Measurements from ENCODE around the gene ARMH1.
"Not testable (repeated sequence)": the region's sequence is repeated elsewhere in the genome, so short reads cannot be mapped to it uniquely, and the experiment has no call there.

The ARMH1 gene

DNA sequence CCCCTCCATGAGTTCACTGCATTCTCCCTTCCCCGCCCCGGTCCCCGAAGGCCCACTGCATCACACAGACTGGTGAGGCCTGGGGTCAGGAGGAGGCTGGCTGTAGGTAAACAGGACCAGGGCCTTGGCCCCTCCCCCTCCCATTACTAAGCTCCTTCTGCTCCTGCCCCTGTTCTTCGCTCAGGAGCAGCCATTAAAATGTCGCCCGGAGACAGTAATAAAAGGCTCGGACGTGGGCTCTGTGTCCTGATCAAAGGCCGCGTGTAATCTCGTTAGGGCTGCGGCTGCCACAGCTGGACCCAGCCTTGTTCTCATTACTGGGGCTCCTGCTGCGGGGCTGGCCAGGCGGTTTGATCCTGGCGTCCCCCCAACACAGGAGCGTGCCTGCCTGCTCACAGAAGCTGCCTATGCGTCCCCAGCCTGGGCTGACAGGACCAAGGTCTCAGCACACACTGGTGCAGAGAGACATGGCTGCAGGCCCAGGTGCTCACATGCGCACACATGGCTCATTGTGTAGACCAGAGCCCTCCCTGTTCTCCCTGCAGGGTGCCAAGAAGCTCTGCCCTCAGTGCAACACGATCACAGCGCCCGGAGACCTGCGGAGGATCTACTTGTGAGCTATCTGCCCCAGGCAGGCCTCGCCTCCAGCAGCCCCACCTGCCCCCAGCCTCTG, 24.2 kb upstream of the ARMH1 start:
- H3K27me3 Mint-ChIP-seq (ENCODE audit: low read depth), result no peaks in the 10 kb centered on the region
- H3K27ac Mint-ChIP-seq, result no peak overlapping the region

DNA sequence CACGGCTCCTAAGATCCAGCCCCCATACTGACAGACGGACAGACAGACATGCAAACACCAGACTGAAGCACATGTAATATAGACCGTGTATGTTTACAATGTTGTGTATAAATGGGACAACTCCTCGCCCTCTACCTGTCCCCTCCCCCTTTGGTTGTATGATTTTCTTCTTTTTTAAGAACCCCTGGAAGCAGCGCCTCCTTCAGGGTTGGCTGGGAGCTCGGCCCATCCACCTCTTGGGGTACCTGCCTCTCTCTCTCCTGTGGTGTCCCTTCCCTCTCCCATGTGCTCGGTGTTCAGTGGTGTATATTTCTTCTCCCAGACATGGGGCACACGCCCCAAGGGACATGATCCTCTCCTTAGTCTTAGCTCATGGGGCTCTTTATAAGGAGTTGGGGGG, 23.4 kb upstream of the ARMH1 start:
- Mint-ChIP-seq H3K9me3 (no peaks in the 10 kb centered on the region), H3K4me3 (no peak overlapping the region), H3K27me3 (ENCODE audit: low read depth) (no peaks in the 10 kb centered on the region), H3K4me1 (ENCODE audit: low read depth) (no peaks in the 10 kb centered on the region), H3K36me3 (ENCODE audit: low read depth) (peaks cover 14% of the 10 kb centered on the region), H3K27ac (no peak overlapping the region)
- DNase-seq (ENCODE audit: low spot score), result no peak

More for the DNA sequence above, 24.2 kb upstream of the ARMH1 start:
- H3K36me3 Mint-ChIP-seq (ENCODE audit: low read depth), result peaks cover 14% of the 10 kb centered on the region
- no peaks in the 10 kb centered on the region for H3K4me1 Mint-ChIP-seq (ENCODE audit: low read depth)
- H3K4me3 Mint-ChIP-seq, result no peak overlapping the region
- DNase-seq (ENCODE audit: low spot score), result no peak
- no peaks in the 10 kb centered on the region for H3K9me3 Mint-ChIP-seq

- Mint-ChIP-seq H3K36me3 (ENCODE audit: low read depth) (peaks cover 8% of the 10 kb centered on the region), H3K27ac (no peak overlapping the region), H3K4me3 (no peak overlapping the region), H3K9me3 (no peaks in the 10 kb centered on the region), H3K27me3 (ENCODE audit: low read depth) (no peaks in the 10 kb centered on the region), H3K4me1 (ENCODE audit: low read depth) (no peaks in the 10 kb centered on the region)
- DNase-seq (ENCODE audit: low spot score), result peak; percentile 64
These were observed 21.9 kb upstream of the ARMH1 start for GRCh38 chr1:44652445-44653106.

- H3K9me3 Mint-ChIP-seq, result no peaks in the 10 kb centered on the region
- no peak overlapping the region for H3K4me3 Mint-ChIP-seq
- peaks cover 8% of the 10 kb centered on the region for H3K36me3 Mint-ChIP-seq (ENCODE audit: low read depth)
- H3K4me1 Mint-ChIP-seq (ENCODE audit: low read depth), result no peaks in the 10 kb centered on the region
- H3K27ac Mint-ChIP-seq, result no peak overlapping the region
- DNase-seq (ENCODE audit: low spot score), result no peak
- H3K27me3 Mint-ChIP-seq (ENCODE audit: low read depth), result no peaks in the 10 kb centered on the region
These were observed 21.2 kb upstream of the ARMH1 start for GRCh38 chr1:44653107-44653964.

DNA sequence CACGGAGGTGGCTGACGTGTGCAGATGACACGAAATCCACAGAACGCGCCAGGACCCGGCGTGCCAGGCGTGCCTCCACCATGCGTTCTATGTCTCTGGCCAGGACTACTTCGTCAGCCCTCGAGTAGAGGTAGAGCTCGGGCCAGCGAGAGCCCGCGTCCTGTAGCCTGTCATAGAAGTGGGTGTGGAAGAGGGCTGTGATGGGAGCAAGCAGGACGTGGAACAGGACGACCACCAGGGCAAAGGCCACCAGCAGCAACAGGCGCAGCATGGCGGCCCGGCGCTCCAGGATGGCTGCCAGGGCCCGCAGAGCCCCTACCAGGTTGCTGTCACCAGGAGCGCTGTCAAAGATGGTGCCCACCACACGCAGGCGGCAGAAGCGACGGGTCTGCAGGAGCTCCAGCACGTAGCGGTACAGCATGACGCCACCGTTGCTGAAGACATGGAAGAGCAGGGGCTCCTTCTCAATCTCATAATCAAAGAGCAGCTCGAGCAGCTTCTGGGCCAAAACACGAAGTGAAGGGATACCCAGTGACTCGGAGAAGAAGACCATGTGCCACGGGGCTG, 19.8 kb upstream of the ARMH1 start:
- no peaks in the 10 kb centered on the region for H3K9me3 Mint-ChIP-seq

GRCh38 chr1:44655609-44656008, 18.9 kb upstream of the ARMH1 start:
- Mint-ChIP-seq H3K36me3 (ENCODE audit: low read depth) (peaks cover 2% of the 10 kb centered on the region), H3K27ac (no peak overlapping the region), H3K9me3 (no peaks in the 10 kb centered on the region), H3K4me1 (ENCODE audit: low read depth) (no peaks in the 10 kb centered on the region), H3K4me3 (no peak overlapping the region), H3K27me3 (ENCODE audit: low read depth) (no peaks in the 10 kb centered on the region)
- DNase-seq (ENCODE audit: low spot score), result no peak

More for the DNA sequence above, 19.8 kb upstream of the ARMH1 start:
- no peak for DNase-seq (ENCODE audit: low spot score)
- Mint-ChIP-seq H3K36me3 (ENCODE audit: low read depth) (peaks cover 2% of the 10 kb centered on the region), H3K27ac (no peak overlapping the region), H3K27me3 (ENCODE audit: low read depth) (no peaks in the 10 kb centered on the region), H3K4me3 (no peak overlapping the region), H3K4me1 (ENCODE audit: low read depth) (no peaks in the 10 kb centered on the region)

DNA sequence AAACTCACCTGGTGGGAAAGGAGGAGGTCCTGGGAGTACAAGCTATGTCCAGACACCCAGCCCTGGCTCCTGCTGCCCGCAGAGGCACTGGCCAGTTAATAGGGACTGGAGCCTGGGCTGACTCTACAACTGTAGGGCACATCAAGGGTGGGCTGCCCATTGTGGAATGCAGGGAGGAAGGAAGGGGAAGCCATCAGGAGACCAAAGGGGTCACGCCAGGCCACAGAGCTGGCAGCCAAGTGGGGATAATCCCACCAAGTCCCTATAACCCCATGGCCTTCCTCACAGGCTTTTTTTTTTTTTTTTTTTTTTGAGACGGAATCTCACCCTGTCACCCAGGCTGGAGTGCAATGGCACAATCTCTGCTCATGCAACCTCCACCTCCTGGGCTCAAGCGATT, 14.9 kb upstream of the ARMH1 start:
- no peaks in the 10 kb centered on the region for H3K36me3 Mint-ChIP-seq (ENCODE audit: low read depth)
- no peak overlapping the region for H3K4me3 Mint-ChIP-seq
- no peak overlapping the region for H3K27ac Mint-ChIP-seq
- peaks cover 5% of the 10 kb centered on the region for H3K4me1 Mint-ChIP-seq (ENCODE audit: low read depth)
- DNase-seq (ENCODE audit: low spot score), result no peak
- H3K9me3 Mint-ChIP-seq, result no peaks in the 10 kb centered on the region
- H3K27me3 Mint-ChIP-seq (ENCODE audit: low read depth), result no peaks in the 10 kb centered on the region

DNA sequence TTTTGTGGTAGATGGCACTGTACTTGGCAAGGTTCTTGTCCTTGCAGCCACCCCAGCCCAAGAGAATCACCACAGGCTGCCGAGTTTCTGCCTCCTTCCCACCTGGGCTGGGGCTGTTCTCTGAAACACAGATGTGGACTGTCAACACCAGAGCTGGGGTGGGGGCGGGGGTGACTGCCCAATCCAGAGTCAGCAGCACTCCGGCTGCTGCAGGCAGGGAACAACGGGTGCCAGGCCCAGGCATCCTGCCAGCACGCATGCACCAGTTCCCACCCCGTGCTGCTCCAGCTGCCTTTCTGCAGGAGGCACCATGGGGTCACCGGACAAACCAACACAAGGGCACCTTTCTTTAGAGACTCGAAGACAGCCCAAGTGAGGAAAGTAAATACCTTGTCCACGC, 14.3 kb upstream of the ARMH1 start:
- peaks cover 11% of the 10 kb centered on the region for H3K4me1 Mint-ChIP-seq (ENCODE audit: low read depth)
- H3K9me3 Mint-ChIP-seq, result no peaks in the 10 kb centered on the region
- no peak overlapping the region for H3K27ac Mint-ChIP-seq
- no peaks in the 10 kb centered on the region for H3K27me3 Mint-ChIP-seq (ENCODE audit: low read depth)
- DNase-seq (ENCODE audit: low spot score), result no peak
- H3K4me3 Mint-ChIP-seq, result no peak overlapping the region
- no peaks in the 10 kb centered on the region for H3K36me3 Mint-ChIP-seq (ENCODE audit: low read depth)

- Mint-ChIP-seq H3K27ac (no peak overlapping the region), H3K27me3 (ENCODE audit: low read depth) (no peaks in the 10 kb centered on the region), H3K36me3 (ENCODE audit: low read depth) (no peaks in the 10 kb centered on the region), H3K4me3 (no peak overlapping the region), H3K4me1 (ENCODE audit: low read depth) (peaks cover 11% of the 10 kb centered on the region), H3K9me3 (no peaks in the 10 kb centered on the region)
- no peak for DNase-seq (ENCODE audit: low spot score)
These were observed 12.5 kb upstream of the ARMH1 start for GRCh38 chr1:44661781-44662682.

DNA sequence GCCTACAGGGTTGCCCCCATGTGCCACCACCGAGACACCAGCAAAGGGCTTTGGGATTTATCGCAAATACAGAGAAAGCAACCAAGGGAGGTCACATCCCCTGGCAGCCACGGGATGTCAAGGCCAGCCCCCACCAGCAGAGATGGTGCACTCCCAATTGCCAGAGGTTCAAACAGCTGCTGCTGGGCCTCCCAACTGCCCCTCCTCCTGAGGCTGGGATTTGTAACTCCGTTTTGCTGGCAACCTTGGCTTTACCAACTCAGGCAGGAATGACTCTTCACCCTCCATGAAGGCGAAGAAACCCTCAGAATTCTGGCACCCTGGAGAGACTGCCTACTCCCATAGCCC, 11.9 kb upstream of the ARMH1 start:
- Mint-ChIP-seq H3K27ac (no peak overlapping the region), H3K36me3 (ENCODE audit: low read depth) (no peaks in the 10 kb centered on the region), H3K9me3 (no peaks in the 10 kb centered on the region), H3K4me3 (no peak overlapping the region), H3K4me1 (ENCODE audit: low read depth) (peaks cover 11% of the 10 kb centered on the region), H3K27me3 (ENCODE audit: low read depth) (no peaks in the 10 kb centered on the region)
- no peak for DNase-seq (ENCODE audit: low spot score)

GRCh38 chr1:44663417-44663816, 11.1 kb upstream of the ARMH1 start:
- no peak for DNase-seq (ENCODE audit: low spot score)
- Mint-ChIP-seq H3K27me3 (ENCODE audit: low read depth) (no peaks in the 10 kb centered on the region), H3K9me3 (no peaks in the 10 kb centered on the region), H3K4me3 (no peak overlapping the region), H3K27ac (no peak overlapping the region), H3K36me3 (ENCODE audit: low read depth) (no peaks in the 10 kb centered on the region), H3K4me1 (ENCODE audit: low read depth) (peaks cover 11% of the 10 kb centered on the region)

DNA sequence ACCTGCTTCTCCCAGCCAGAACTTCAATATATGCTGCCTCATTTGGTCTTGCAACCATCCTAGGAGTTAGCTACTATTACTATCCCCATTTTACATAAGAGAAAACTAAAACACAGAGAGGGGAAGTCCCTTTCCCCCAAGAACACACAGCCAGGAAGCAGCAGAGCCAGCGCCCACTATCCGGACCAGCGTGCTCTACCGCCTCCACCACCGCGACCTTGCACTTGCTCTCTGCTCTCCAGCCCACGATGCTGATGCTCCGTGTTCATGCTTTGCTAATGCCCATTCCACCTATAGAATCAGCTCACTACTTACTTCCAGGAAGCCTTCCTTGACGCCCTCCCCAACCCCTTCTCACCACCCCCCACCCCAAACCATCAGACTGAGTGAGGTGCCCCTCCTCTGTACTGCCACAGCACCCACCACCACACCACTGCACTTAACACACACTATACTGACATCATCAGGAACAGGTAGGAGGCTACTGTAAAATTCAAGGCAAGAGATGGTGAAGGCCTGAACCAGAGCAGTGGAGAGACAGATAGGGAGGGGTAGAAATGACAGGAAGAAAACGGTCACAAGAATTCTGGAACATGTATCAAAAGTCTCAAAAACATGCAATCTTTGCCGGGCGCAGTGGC, 9.7 kb upstream of the ARMH1 start:
- Mint-ChIP-seq H3K9me3 (no peaks in the 10 kb centered on the region), H3K4me3 (peak overlapping the region; percentile 9), H3K4me1 (ENCODE audit: low read depth) (peaks cover 11% of the 10 kb centered on the region), H3K36me3 (ENCODE audit: low read depth) (no peaks in the 10 kb centered on the region), H3K27me3 (ENCODE audit: low read depth) (no peaks in the 10 kb centered on the region), H3K27ac (no peak overlapping the region)
- peak; percentile 34 for DNase-seq (ENCODE audit: low spot score)

DNA sequence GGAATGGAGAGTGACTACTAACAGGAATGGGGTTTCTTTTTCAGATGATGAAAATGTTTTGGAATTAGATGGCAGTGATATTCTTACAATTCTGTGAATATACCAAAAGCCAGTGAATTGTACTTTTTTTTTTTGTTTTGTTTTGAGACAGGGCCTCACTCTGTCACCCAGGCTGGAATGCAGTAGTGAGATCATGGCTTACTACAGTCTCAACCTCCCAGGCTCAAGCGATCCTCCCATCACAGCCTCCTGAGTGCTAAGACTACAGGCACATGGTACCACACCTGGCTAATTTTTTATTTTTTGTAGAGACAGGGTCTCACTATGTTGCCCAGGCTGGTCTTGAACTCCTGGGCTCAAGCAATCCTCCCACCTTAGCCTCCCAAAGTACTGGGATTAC, 7.8 kb upstream of the ARMH1 start:
- not testable (repeated sequence) for H3K9me3 Mint-ChIP-seq; H3K36me3 Mint-ChIP-seq (ENCODE audit: low read depth); H3K27ac Mint-ChIP-seq; H3K27me3 Mint-ChIP-seq (ENCODE audit: low read depth); H3K4me3 Mint-ChIP-seq; DNase-seq (ENCODE audit: low spot score)
- peaks cover 11% of the 10 kb centered on the region for H3K4me1 Mint-ChIP-seq (ENCODE audit: low read depth)
